PC-3 (cell line): Measurements from ENCODE around the gene FIZ1.

Experiments used
- CTCF ChIP-seq: fragments of 300-600 bp; sonication (generic); conservative IDR thresholded peaks from 2 replicates; pipeline ENCODE4 v1.5.1; 2017; ENCODE audit warnings: antibody characterized with exemption, low read depth, mild to moderate bottlenecking, low read length
- EZH2 ChIP-seq: fragments of 300-600 bp; sonication (generic); IDR thresholded peaks from one replicate; pipeline ENCODE4 v1.6.1; 2017; ENCODE audit warnings: antibody characterized with exemption, mild to moderate bottlenecking, low read length; ENCODE audit not compliant: unreplicated experiment
- EZH2phosphoT487 ChIP-seq: fragments of 300-600 bp; sonication (generic); IDR thresholded peaks from 2 replicates; pipeline ENCODE4 v1.6.1; 2018; ENCODE audit warnings: mild to moderate bottlenecking, antibody characterized with exemption, low read length, borderline replicate concordance

GRCh38 chr19:55620410-55621204, 21.3 kb upstream of the FIZ1 start:
- TF ChIP-seq CTCF (no peak), EZH2 (no peak), EZH2phosphoT487 (no peak)
